Sigmoid colon (tissue), 7 donors: ENCODE data around the gene TAMALIN. TPM values are rescaled to one million over a fixed set of nuclear protein-coding genes. Genes with fewer than 3 reads are reported as not detected.

Experiments
- DNase-seq: peaks from one replicate; pipeline ENCODE4 v3.0.0-alpha.2; 2019
- H3K27ac ChIP-seq, 4 donors: fragments of 200-600 bp; sonication (generic); one replicate each; pipeline ENCODE4 v1.5.1; 2016 to 2019; ENCODE audit warnings: mild to moderate bottlenecking in 1 of 4
- H3K27me3 ChIP-seq, 3 donors: fragments of 200-600 bp; sonication (generic); one replicate each; pipeline ENCODE4 v1.5.1; 2019; ENCODE audit warnings: mild to moderate bottlenecking in 1 of 3
- H3K36me3 ChIP-seq, 4 donors: fragments of 200-600 bp; sonication (generic); one replicate each; pipeline ENCODE4 v1.5.1; 2016 to 2019
- H3K4me1 ChIP-seq, 4 donors: fragments of 200-600 bp; sonication (generic); one replicate each; pipeline ENCODE4 v1.5.1; 2017 to 2019
- H3K4me3 ChIP-seq, 4 donors: fragments of 200-600 bp; sonication (generic); one replicate each; pipeline ENCODE4 v1.5.1; 2017 to 2019; ENCODE audit warnings: mild to moderate bottlenecking in 2 of 4, moderate library complexity in 1 of 4
- H3K9me3 ChIP-seq, 4 donors: fragments of 200-600 bp in 3 of 4; sonication (generic) in 3 of 4; one replicate each; pipeline versions ENCODE4 v1.5.1 to v1.6.1; 2013 to 2019
- CTCF ChIP-seq, 4 experiments: fragments of 450-650 bp in 3 of 4; fragments of 200-600 bp in 1 of 4; IDR thresholded peaks; one replicate each; pipeline ENCODE4 v1.5.1; 2016 to 2019; ENCODE audit warnings: antibody characterized with exemption in 4 of 4, mild to moderate bottlenecking in 3 of 4, moderate library complexity in 2 of 4
- EP300 ChIP-seq, 4 donors: sonication (generic); formaldehyde crosslinking; IDR thresholded peaks; one replicate each; pipeline ENCODE4 v1.6.1; 2017; ENCODE audit warnings: antibody characterized with exemption in 4 of 4
- POLR2A ChIP-seq, 2 donors: fragments of 450-650 bp; IDR thresholded peaks; one replicate each; pipeline ENCODE4 v1.6.1; 2016; ENCODE audit warnings: antibody characterized with exemption in 2 of 2, mild to moderate bottlenecking in 2 of 2, moderate library complexity in 2 of 2
- POLR2AphosphoS5 ChIP-seq, 4 donors: sonication (generic); formaldehyde crosslinking; IDR thresholded peaks; one replicate each; pipeline ENCODE4 v1.6.1; 2017; ENCODE audit warnings: antibody characterized with exemption in 4 of 4
- WGBS, 2 donors: extraction: QIAGEN DNeasy Blood & Tissue Kit; methylation state at CpG; one replicate each; pipeline ENCODE4 v1.1.7; 2013; 5-methylcytosine and 5-hydroxymethylcytosine counted together
- intact Hi-C: fragments of 100-400 bp; cut with DNase I; formaldehyde crosslinking; loops from one replicate; pipeline ENCODE4 v1.15.1; 2023
- polyA plus RNA-seq, 3 donors: library from polyadenylated mRNA; stranded (reverse); fragments of 200-250 nt; gene quantifications; one replicate each; pipeline ENCODE4 v1.2.3, GENCODE V29; 2013
- total RNA-seq, 4 donors: library from RNA; depleted of rRNA; stranded (reverse); fragments of >200 nt; gene quantifications; one replicate each; pipeline ENCODE4 v1.1.0, GENCODE V29; 2016
- donor health status: healthy with polysubstance abuse.
- donor health status: Bipolar disorder and iron deficiency.
- donor health status: healthy.

The TAMALIN gene
- total RNA-seq, result 10 to 100 TPM in 2 of 4 donors, 1 to 10 TPM in 2; 9.2 to 11.1 (median 10.1) TPM
- polyA plus RNA-seq, result 10 to 100 TPM in 1 of 3 donors, 1 to 10 TPM in 2; 4.2 to 17.0 (median 4.9) TPM

GRCh38 chr12:52006726-52007157 lies at the start of gene TAMALIN:
Gene TAMALIN (plus strand): TSS chr12:52006946. CDS start chr12:52007020, 74 bp downstream.
- TF ChIP-seq EP300 (IDR thresholded peaks at IDR 0.05) (no peak), CTCF (IDR thresholded peaks at IDR 0.05) (no peak), POLR2AphosphoS5 (IDR thresholded peaks at IDR 0.05) (peak; percentile 74 to 90 (median 83)), POLR2A (IDR thresholded peaks at IDR 0.05) (peak in 1 of 2 donors; percentile 42)
- peaks cover 0 to 45% (median 35%) of the 10 kb centered on the region in 4 donors for H3K4me1 ChIP-seq
- H3K27me3 ChIP-seq, result peaks cover 12 to 43% (median 37%) of the 10 kb centered on the region in 3 donors

GRCh38 chr12:51958542-51958941 lies 48.2 kb upstream of the TAMALIN start:
- Histone ChIP-seq H3K4me1 (peaks cover 0 to 56% (median 37%) of the 10 kb centered on the region in 4 donors), H3K36me3 (peaks cover 0 to 5% (median 0%) of the 10 kb centered on the region in 4 donors)

More at GRCh38 chr12:52006726-52007157, at the start of gene TAMALIN:
- Histone ChIP-seq H3K27ac (peak within 1 kb of the TSS; percentile 74 to 85 (median 82)), H3K9me3 (no peaks in the 10 kb centered on the region), H3K4me3 (peak within 1 kb of the TSS; percentile 59 to 72 (median 64)), H3K36me3 (no peaks in the 10 kb centered on the region)
- 1% methylated on average over 60 of the region's 60 CpGs for WGBS, 2 donors
- intact Hi-C loops, result no loop called here
- peak; percentile 90 for DNase-seq

GRCh38 chr12:51959211-51959610 lies 47.5 kb upstream of the TAMALIN start:
- DNase-seq, result peak; percentile 77
- 8 to 44% methylated on average over 3 of the region's 3 CpGs for WGBS, 2 donors
- no peaks in the 10 kb centered on the region for H3K9me3 ChIP-seq
- intact Hi-C loops, result no loop called here
- H3K4me1 ChIP-seq, result peaks cover 0 to 50% (median 31%) of the 10 kb centered on the region in 4 donors
- H3K36me3 ChIP-seq, result peaks cover 0 to 5% (median 0%) of the 10 kb centered on the region in 4 donors
- no peak overlapping the region for H3K4me3 ChIP-seq
- TF ChIP-seq POLR2A (IDR thresholded peaks at IDR 0.05) (no peak), POLR2AphosphoS5 (IDR thresholded peaks at IDR 0.05) (no peak), CTCF (IDR thresholded peaks at IDR 0.05) (no peak), EP300 (IDR thresholded peaks at IDR 0.05) (no peak)
- no peaks in the 10 kb centered on the region for H3K27me3 ChIP-seq
- H3K27ac ChIP-seq, result peak overlapping the region in 3 of 4 donors; percentile 7 to 25 (median 12)

More at GRCh38 chr12:51958542-51958941, 48.2 kb upstream of the TAMALIN start:
- Histone ChIP-seq H3K27me3 (no peaks in the 10 kb centered on the region), H3K4me3 (no peak overlapping the region), H3K27ac (no peak overlapping the region), H3K9me3 (no peaks in the 10 kb centered on the region)
- WGBS, 2 donors, result 96 to 98% methylated on average over 13 of the region's 13 CpGs
- DNase-seq, result no peak
- no peak for TF ChIP-seq CTCF (IDR thresholded peaks at IDR 0.05)
- no peak for TF ChIP-seq POLR2A (IDR thresholded peaks at IDR 0.05)
- TF ChIP-seq EP300 (IDR thresholded peaks at IDR 0.05), result no peak
- no peak for TF ChIP-seq POLR2AphosphoS5 (IDR thresholded peaks at IDR 0.05)
- intact Hi-C loops, result no loop called here

- Histone ChIP-seq H3K36me3 (peaks cover 0 to 5% (median 0%) of the 10 kb centered on the region in 4 donors), H3K4me3 (no peak overlapping the region), H3K27ac (no peak overlapping the region), H3K4me1 (peaks cover 0 to 43% (median 24%) of the 10 kb centered on the region in 4 donors), H3K27me3 (no peaks in the 10 kb centered on the region), H3K9me3 (no peaks in the 10 kb centered on the region)
- no peak for DNase-seq
- 63 to 86% methylated on average over 4 of the region's 4 CpGs for WGBS, 2 donors
- intact Hi-C loops, result no loop called here
- TF ChIP-seq CTCF (IDR thresholded peaks at IDR 0.05) (no peak), POLR2AphosphoS5 (IDR thresholded peaks at IDR 0.05) (no peak), EP300 (IDR thresholded peaks at IDR 0.05) (no peak), POLR2A (IDR thresholded peaks at IDR 0.05) (no peak)
Observed at GRCh38 chr12:51959921-51960320, 46.8 kb upstream of the TAMALIN start.
